Endothelial cell of umbilical vein (primary cell): ENCODE measurements around the gene DPY19L3. TPM values are rescaled to one million over a fixed set of nuclear protein-coding genes. Genes with fewer than 3 reads are reported as not detected.

Experiments
- BruUV-seq: library from RNA; stranded (reverse); fragments of 400-500 nt; replicated peaks from 2 replicates; lab custom pipeline; 2021; lab: Mats Ljungman, UMichigan
- CTCF ChIA-PET: fragments of 300-600, 350-600 bp; sonication (Branson Sonifier 250); formaldehyde crosslinking; loops from one replicate; lab custom pipeline; 2021; ENCODE audit warnings: antibody characterized with exemption, inconsistent platforms; lab: Charles Lee
- POLR2A ChIA-PET: fragments of 300-600, 350-600 bp; sonication (Branson Sonifier 250); formaldehyde crosslinking; loops from one replicate; lab custom pipeline; 2021; ENCODE audit warnings: antibody characterized with exemption, inconsistent platforms; lab: Charles Lee
- DNase-seq: peaks from one replicate; pipeline ENCODE4 v3.0.0-alpha.2; 2011; ENCODE audit warnings: low read depth, low spot score
- FAIRE-seq: peaks from 2 replicates; lab custom pipeline; 2011; peaks lifted over from hg19 to GRCh38; lab: Jason Lieb, UNC
- H2AFZ ChIP-seq: 2 replicates; pipeline ENCODE4 v1.6.0; 2012; ENCODE audit warnings: low read depth, low read length, control low read depth, inconsistent platforms
- H3K27ac ChIP-seq: 2 replicates; pipeline ENCODE4 v1.5.1; 2011; ENCODE audit warnings: low read depth, mild to moderate bottlenecking, control low read depth, low read length, moderate library complexity; ENCODE audit not compliant: insufficient read depth
- H3K27me3 ChIP-seq, 2 experiments: 2 replicates each; pipeline versions ENCODE4 v1.6.0 to v1.6.1; 2011; ENCODE audit warnings: low read length in 2 of 2, mixed read lengths in 1 of 2; ENCODE audit not compliant: control insufficient read depth in 2 of 2, insufficient read depth in 2 of 2
- H3K36me3 ChIP-seq, 2 experiments: 2 replicates in 1 of 2; 3 replicates in 1 of 2; pipeline ENCODE4 v1.5.1; 2011; ENCODE audit warnings: low read length in 2 of 2, mild to moderate bottlenecking in 1 of 2, moderate library complexity in 1 of 2; ENCODE audit not compliant: control insufficient read depth in 2 of 2, insufficient read depth in 2 of 2; ENCODE audit errors: extremely low read depth in 1 of 2
- H3K4me1 ChIP-seq: 3 replicates; pipeline ENCODE4 v1.5.1; 2011; ENCODE audit warnings: mild to moderate bottlenecking, low read length; ENCODE audit not compliant: control insufficient read depth, insufficient read depth; ENCODE audit errors: extremely low read depth
- H3K4me2 ChIP-seq: 2 replicates; pipeline ENCODE4 v1.6.1; 2011; ENCODE audit warnings: low read length, control low read depth, mixed read lengths; ENCODE audit not compliant: insufficient read depth
- H3K4me3 ChIP-seq, 3 experiments: fragments of 200-600 bp in 1 of 3; sonication (generic), shearing (Covaris generic) in 1 of 3; replicated peaks in 1 of 3; 2 replicates each; pipeline ENCODE4 v1.5.1; 2011 to 2016; ENCODE audit warnings: control low read depth in 3 of 3, low read length in 3 of 3, mild to moderate bottlenecking in 2 of 3, inconsistent platforms in 1 of 3, low read depth in 1 of 3, moderate library complexity in 1 of 3; ENCODE audit not compliant: insufficient read depth in 1 of 3
- H3K79me2 ChIP-seq: 2 replicates; pipeline ENCODE4 v1.6.0; 2012; ENCODE audit warnings: low read length, inconsistent platforms; ENCODE audit not compliant: control insufficient read depth, insufficient read depth
- H3K9ac ChIP-seq: replicated peaks from 2 replicates; pipeline ENCODE3; 2011; ENCODE audit warnings: low read length, control low read depth; ENCODE audit not compliant: insufficient read depth; ENCODE audit errors: extremely low read depth
- H3K9me1 ChIP-seq: replicated peaks from 3 replicates; pipeline ENCODE4 v1.6.0; 2011; ENCODE audit warnings: mild to moderate bottlenecking, low read length; ENCODE audit not compliant: control insufficient read depth, insufficient read depth; ENCODE audit errors: extremely low read depth
- H3K9me3 ChIP-seq: replicated peaks from 2 replicates; pipeline ENCODE4 v1.5.1; 2012; ENCODE audit warnings: low read length, inconsistent platforms; ENCODE audit not compliant: control insufficient read depth, insufficient read depth
- H4K20me1 ChIP-seq: replicated peaks from 2 replicates; pipeline ENCODE3; 2011; ENCODE audit warnings: mild to moderate bottlenecking, low read length; ENCODE audit not compliant: control insufficient read depth, insufficient read depth; ENCODE audit errors: extremely low read depth
- EZH2 ChIP-seq: IDR thresholded peaks from 2 replicates; pipeline ENCODE4 v1.6.1; 2012; ENCODE audit warnings: borderline replicate concordance, low read depth, mild to moderate bottlenecking, moderate library complexity, low read length, inconsistent platforms; ENCODE audit not compliant: severe bottlenecking
- FOS ChIP-seq: IDR thresholded peaks from 2 replicates; pipeline ENCODE4 v1.6.1; 2011; ENCODE audit warnings: mild to moderate bottlenecking, low read length, moderate library complexity, borderline replicate concordance; ENCODE audit not compliant: insufficient read depth
- GATA2 ChIP-seq: IDR thresholded peaks from 2 replicates; pipeline ENCODE4 v1.7.0; 2011; ENCODE audit warnings: low read depth, mild to moderate bottlenecking, moderate library complexity, mixed read lengths, low read length; ENCODE audit not compliant: insufficient read length, insufficient read depth
- JUN ChIP-seq: IDR thresholded peaks from 2 replicates; pipeline ENCODE4 v1.6.1; 2011; ENCODE audit warnings: borderline replicate concordance, low read depth; ENCODE audit not compliant: insufficient read length, insufficient read depth
- MYC ChIP-seq: IDR thresholded peaks from one replicate; pipeline ENCODE4 v1.6.1; 2011; ENCODE audit warnings: mild to moderate bottlenecking, low read depth, low read length
- POLR2A ChIP-seq: IDR thresholded peaks from 2 replicates; pipeline ENCODE4 v1.6.1; 2012; ENCODE audit warnings: low read depth, mild to moderate bottlenecking, control low read depth, low read length
- POLR2AphosphoS5 ChIP-seq: IDR thresholded peaks from 2 replicates; pipeline ENCODE4 v1.6.1; 2012; ENCODE audit warnings: low read depth, mild to moderate bottlenecking, control low read depth, low read length, moderate library complexity; ENCODE audit not compliant: insufficient read depth
- dilution Hi-C: fragments of 300-500 bp; cut with MboI; formaldehyde crosslinking; loops from one replicate; pipeline ENCODE4 v1.15.0; 2019; ENCODE audit warnings: low sequenced_read_pairs; ENCODE audit not compliant: extremely low pct_ligation_motif_present
- intact Hi-C: fragments of 100-400 bp; cut with micrococcal nuclease; formaldehyde crosslinking; loops from one replicate; pipeline ENCODE4 v1.10.0; 2022
- polyA plus RNA-seq, 4 experiments: library from polyadenylated mRNA; depleted of rRNA in 3 of 4; stranded (reverse) in 3 of 4; unstranded in 1 of 4; fragments of >200 nt; gene quantifications; 2 replicates each; pipeline versions ENCODE4 v1.2.1 to v1.2.3, GENCODE V29; 2011 to 2012; ENCODE audit warnings: missing spikeins in 1 of 4
- total RNA-seq: library from RNA; stranded (reverse); gene quantifications from 2 replicates; pipeline ENCODE4 v1.2.3, GENCODE V29; 2021
- TF ChIP-seq, protein P1 (sequence below): IDR thresholded peaks from 2 replicates; pipeline ENCODE4 v1.6.1; 2011; ENCODE audit not compliant: insufficient read depth, insufficient read length
- TF ChIP-seq, protein P2 (sequence below), 2 donors: IDR thresholded peaks; 1 replicate in 1 of 2; 2 replicates in 1 of 2; pipeline ENCODE4 v1.5.1; 2011; ENCODE audit warnings: low read length in 2 of 2, mild to moderate bottlenecking in 2 of 2, moderate library complexity in 2 of 2, control low read depth in 1 of 2, inconsistent platforms in 1 of 2, low read depth in 1 of 2; ENCODE audit not compliant: insufficient read depth in 1 of 2; ENCODE audit errors: extremely low read depth in 1 of 2

The DPY19L3 gene
- total and polyA plus RNA-seq, 2 donors (not counting 3 experiments of a cell fraction or from before 2014, with no cell fraction given) = 36.1 to 39.5 TPM

DNA sequence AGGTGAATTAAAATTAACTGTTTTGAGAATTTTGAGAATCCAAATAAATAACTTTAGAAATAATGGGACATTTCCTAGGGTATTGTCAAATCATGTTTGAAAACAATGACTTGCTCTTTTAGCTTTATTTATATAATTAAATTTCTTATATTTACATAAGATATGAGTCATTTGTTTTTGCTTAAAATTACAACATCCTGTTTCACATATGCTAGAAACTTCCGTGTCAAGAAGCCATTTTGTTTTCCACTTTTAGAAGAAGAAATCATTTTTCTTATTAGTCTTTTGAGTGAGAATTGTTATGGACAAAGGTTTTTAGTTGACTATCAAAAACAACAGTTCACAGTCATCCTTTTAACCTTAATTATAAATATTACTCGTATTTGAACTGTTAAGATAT, 48.2 kb downstream of the DPY19L3 start:
- POLR2A ChIA-PET = no interaction called here
- dilution Hi-C loops (no loop called here), intact Hi-C loops (no loop called here)
- H3K9me1 ChIP-seq = no peaks in the 10 kb centered on the region
- no peaks in the 10 kb centered on the region for H3K9me3 ChIP-seq
- no peak overlapping the region for H3K4me3 ChIP-seq
- H3K36me3 ChIP-seq = no peaks in the 10 kb centered on the region
- peak; percentile 21 for DNase-seq
- CTCF ChIA-PET = no interaction called here
- peak overlapping the region; percentile 89 for H3K27ac ChIP-seq
- no peak for FAIRE-seq
- no peaks in the 10 kb centered on the region for H3K27me3 ChIP-seq
- H3K4me2 ChIP-seq = no peak overlapping the region
- no peak overlapping the region for H2AFZ ChIP-seq
- H3K9ac ChIP-seq = no peak overlapping the region
- H4K20me1 ChIP-seq = no peaks in the 10 kb centered on the region
- TF ChIP-seq JUN (peak; percentile 20), EZH2 (no peak), GATA2 (no peak), POLR2AphosphoS5 (no peak), FOS (peak; percentile 29), MYC (no peak), POLR2A (no peak)
- TF ChIP-seq, protein P1, sequence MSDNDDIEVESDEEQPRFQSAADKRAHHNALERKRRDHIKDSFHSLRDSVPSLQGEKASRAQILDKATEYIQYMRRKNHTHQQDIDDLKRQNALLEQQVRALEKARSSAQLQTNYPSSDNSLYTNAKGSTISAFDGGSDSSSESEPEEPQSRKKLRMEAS = no peak
- TF ChIP-seq, protein P2, sequence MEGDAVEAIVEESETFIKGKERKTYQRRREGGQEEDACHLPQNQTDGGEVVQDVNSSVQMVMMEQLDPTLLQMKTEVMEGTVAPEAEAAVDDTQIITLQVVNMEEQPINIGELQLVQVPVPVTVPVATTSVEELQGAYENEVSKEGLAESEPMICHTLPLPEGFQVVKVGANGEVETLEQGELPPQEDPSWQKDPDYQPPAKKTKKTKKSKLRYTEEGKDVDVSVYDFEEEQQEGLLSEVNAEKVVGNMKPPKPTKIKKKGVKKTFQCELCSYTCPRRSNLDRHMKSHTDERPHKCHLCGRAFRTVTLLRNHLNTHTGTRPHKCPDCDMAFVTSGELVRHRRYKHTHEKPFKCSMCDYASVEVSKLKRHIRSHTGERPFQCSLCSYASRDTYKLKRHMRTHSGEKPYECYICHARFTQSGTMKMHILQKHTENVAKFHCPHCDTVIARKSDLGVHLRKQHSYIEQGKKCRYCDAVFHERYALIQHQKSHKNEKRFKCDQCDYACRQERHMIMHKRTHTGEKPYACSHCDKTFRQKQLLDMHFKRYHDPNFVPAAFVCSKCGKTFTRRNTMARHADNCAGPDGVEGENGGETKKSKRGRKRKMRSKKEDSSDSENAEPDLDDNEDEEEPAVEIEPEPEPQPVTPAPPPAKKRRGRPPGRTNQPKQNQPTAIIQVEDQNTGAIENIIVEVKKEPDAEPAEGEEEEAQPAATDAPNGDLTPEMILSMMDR (IDR thresholded peaks at IDR 0.05; ENCODE audit: extremely low read depth in 1 of 2, insufficient read depth in 1 of 2, low read depth in 1 of 2, low read length in 2 of 2) = no peak
- peaks cover 10% of the 10 kb centered on the region for H3K4me1 ChIP-seq
- no peaks in the 10 kb centered on the region for H3K79me2 ChIP-seq
- no TSS peak for BruUV-seq
